AG04449 (cell line): ENCODE results near the gene ITM2B.

Experiments used
- CTCF ChIA-PET: fragments of 350-600 bp; formaldehyde crosslinking; extraction: SDS; loops from one replicate; lab custom pipeline; 2021; ENCODE audit warnings: antibody characterized with exemption; lab: Yijun Ruan, JAX
- POLR2A ChIA-PET: fragments of 400-600, 350-600 bp; formaldehyde crosslinking; extraction: SDS; loops from one replicate; lab custom pipeline; 2020; ENCODE audit warnings: antibody characterized with exemption, inconsistent platforms; lab: Yijun Ruan, JAX
- DNase-seq: peaks from one replicate; pipeline ENCODE4 v3.0.0-alpha.2; 2010; ENCODE audit warnings: low read depth, low spot score
- H3K4me3 ChIP-seq: 2 replicates; pipeline ENCODE4 v1.5.1; 2011; ENCODE audit warnings: low read depth, mild to moderate bottlenecking, control low read depth, low read length
- TF ChIP-seq, protein P1 (sequence below): IDR thresholded peaks from one replicate; pipeline ENCODE4 v1.5.1; 2011; ENCODE audit warnings: mild to moderate bottlenecking, moderate library complexity, low read length, control low read depth, inconsistent platforms; ENCODE audit not compliant: insufficient read depth; ENCODE audit errors: missing control alignments

The ITM2B gene

DNA sequence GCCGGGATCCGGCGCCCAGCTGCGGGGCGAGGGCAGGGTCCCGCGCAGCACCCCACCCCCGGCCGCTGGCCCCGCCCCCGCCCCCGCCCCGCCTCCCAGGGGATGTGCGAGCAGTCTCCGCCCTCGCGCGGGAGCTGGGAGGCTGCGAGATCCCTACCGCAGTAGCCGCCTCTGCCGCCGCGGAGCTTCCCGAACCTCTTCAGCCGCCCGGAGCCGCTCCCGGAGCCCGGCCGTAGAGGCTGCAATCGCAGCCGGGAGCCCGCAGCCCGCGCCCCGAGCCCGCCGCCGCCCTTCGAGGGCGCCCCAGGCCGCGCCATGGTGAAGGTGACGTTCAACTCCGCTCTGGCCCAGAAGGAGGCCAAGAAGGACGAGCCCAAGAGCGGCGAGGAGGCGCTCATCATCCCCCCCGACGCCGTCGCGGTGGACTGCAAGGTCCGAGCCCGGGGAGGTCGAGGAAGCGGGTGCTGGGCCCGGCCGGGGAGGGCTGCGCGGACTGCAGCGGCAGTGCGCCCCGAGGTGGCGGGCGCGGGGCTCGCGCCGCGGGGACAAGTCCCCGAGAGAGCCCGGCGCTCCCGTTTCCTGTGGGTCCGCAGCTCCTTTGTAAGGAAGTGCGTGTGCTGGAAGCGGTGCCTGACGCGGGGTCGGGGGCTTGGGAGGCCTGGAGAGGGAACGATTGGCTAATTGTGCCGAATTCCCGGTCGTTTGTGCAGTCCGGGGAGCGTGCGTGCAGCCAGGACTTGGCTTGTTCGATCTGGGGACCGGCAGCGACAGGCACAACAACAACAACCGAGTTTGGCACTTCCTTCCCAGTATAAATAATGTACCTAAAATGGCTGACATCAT lies at the start of gene ITM2B:
Gene ITM2B, plus strand, starts transcription at position 161 of the 843 bp plus-strand sequence. Its CDS starts 155 bp downstream, at position 316.
- POLR2A ChIA-PET: interaction anchor here (0.6 kb wide), 1 partner anchor 14 kb away, joined by 3 read pairs; no protein-coding TSS in a partner anchor
- H3K4me3 ChIP-seq: peak within 1 kb of the TSS; percentile 91
- CTCF ChIA-PET: interaction anchor here (0.9 to 1.0 kb wide), 2 partner anchors 102 to 347 kb away, joined by 3 read pairs; no protein-coding TSS in a partner anchor
- no peak for DNase-seq
- TF ChIP-seq, protein P1, sequence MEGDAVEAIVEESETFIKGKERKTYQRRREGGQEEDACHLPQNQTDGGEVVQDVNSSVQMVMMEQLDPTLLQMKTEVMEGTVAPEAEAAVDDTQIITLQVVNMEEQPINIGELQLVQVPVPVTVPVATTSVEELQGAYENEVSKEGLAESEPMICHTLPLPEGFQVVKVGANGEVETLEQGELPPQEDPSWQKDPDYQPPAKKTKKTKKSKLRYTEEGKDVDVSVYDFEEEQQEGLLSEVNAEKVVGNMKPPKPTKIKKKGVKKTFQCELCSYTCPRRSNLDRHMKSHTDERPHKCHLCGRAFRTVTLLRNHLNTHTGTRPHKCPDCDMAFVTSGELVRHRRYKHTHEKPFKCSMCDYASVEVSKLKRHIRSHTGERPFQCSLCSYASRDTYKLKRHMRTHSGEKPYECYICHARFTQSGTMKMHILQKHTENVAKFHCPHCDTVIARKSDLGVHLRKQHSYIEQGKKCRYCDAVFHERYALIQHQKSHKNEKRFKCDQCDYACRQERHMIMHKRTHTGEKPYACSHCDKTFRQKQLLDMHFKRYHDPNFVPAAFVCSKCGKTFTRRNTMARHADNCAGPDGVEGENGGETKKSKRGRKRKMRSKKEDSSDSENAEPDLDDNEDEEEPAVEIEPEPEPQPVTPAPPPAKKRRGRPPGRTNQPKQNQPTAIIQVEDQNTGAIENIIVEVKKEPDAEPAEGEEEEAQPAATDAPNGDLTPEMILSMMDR: no peak

DNA sequence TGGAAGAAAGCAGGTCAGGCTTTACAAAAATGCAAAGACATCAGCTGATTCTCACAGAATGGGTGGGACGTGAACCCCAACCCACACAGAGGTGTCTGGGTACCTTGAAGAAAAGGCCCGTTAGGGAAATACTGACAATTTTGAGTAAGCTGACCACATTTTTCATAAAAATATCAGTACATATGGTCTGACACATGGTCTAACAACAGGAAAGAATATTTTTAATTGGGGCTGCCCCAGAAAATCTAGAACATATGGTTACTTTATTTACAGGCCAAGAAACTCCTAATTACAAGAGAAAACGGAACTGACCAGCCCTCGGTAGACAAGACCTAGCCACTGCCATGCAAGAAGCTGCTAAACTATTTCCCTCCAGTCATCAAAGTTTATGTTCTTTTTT lies 48.7 kb upstream of the ITM2B start:
- POLR2A ChIA-PET: no interaction called here
- no peak for DNase-seq
- no peak overlapping the region for H3K4me3 ChIP-seq
- CTCF ChIA-PET: no interaction called here
- TF ChIP-seq, protein P1: no peak

DNA sequence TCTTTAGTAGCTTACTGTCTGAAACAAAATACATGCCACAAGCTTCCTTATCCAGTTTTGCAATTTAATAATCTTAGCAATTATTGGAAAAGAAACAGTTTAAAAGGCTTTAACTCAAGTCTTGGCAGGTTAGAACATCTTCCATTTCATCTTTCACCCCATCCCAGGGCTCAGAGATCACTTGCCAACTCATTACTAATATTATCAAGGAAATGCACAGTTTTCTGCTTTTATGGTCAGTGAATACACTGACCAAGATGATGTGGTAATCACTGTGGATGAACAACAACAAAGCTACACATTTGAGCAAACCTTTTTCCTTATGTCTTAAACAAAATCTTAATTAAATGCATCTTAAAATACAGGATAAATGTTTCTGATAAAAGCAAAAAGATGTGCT lies 48.0 kb upstream of the ITM2B start:
- ChIA-PET CTCF (interaction anchor here (1.5 kb wide), 1 partner anchor 90 kb away, joined by 4 read pairs; the partner anchor contains the start of gene MED4), POLR2A (no interaction called here)
- TF ChIP-seq, protein P1: no peak

DNA sequence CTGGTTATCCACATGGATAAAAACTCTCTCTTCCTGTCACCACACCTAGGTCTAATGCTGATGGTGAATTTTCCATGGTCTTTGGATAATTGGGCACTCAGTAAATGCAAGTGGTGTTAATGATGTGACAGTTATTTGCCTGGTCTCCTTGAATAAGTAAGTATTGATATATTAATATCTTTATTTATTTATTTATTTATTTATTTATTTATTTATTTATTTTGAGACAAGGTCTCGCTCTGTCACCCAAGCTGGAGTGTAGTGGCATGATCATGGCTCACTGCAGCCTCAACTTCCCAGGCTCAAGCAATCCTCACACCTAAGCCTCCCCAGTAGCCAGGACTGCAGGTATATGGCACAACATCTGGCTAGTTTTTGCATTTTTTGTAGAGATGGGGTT lies 46.3 kb upstream of the ITM2B start:
- ChIA-PET POLR2A (no interaction called here), CTCF (no interaction called here)
- no peak for DNase-seq
- no peak overlapping the region for H3K4me3 ChIP-seq
- TF ChIP-seq, protein P1: no peak

More for the DNA sequence above, 48.0 kb upstream of the ITM2B start:
- H3K4me3 ChIP-seq: no peak overlapping the region
- no peak for DNase-seq

DNA sequence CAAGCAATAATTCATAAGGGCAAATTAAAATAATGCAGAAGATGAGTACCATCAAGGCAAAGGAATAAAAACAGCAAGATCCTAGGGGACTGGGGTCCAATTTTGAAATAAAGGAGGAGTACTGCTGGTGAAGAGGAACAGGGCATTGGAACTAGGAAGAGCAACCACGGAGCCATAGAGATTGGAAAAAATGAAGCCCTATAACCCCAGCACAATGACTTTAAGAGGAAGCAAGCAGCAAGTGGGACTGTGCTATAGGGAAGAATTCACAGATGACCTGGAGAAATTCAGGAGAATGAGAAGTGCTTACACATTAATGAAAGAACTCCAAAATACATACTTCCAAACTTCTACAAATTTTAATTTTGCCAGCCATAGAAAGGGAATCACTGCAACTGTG lies 44.9 kb upstream of the ITM2B start:
- CTCF ChIA-PET: no interaction called here
- TF ChIP-seq, protein P1: no peak
- no peak for DNase-seq
- POLR2A ChIA-PET: no interaction called here
- H3K4me3 ChIP-seq: no peak overlapping the region

DNA sequence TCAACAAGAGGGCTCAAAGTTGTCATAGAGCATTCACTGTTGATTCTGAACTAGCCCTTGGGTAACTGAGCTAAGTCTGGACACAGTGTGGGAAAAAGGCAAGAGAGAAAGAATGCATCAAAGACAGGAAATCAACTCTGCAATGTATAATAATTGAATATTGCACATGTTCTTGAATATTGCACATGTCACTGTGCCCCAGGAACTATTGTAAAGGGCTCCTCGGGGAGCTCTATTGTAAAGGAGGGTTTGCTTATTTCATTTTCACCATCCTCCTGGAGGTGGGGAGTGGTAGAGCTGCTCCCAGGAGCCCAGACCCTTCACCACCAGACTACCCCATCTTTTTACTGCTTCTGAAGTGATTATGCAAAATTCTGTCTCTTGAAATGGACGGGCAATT lies 44.4 kb upstream of the ITM2B start:
- TF ChIP-seq, protein P1: no peak
- CTCF ChIA-PET: no interaction called here
- no peak for DNase-seq
- H3K4me3 ChIP-seq: no peak overlapping the region
- POLR2A ChIA-PET: no interaction called here
